Epidermal melanocyte (primary cell): ENCODE results near the gene SH3TC2.
"Not testable (repeated sequence)": the region's sequence is repeated elsewhere in the genome, so short reads cannot be mapped to it uniquely, and the experiment has no call there.

ENCODE experiments used
- DNase-seq: peaks from one replicate; pipeline ENCODE4 v3.0.0; 2011; ENCODE audit warnings: low spot score; ENCODE audit not compliant: insufficient read length

The SH3TC2 gene

GRCh38 chr5:149063017-149063687, at the start of gene SH3TC2:
Gene SH3TC2 (minus strand): TSS chr5:149063062. CDS start chr5:149063022, 40 bp downstream.
- DNase-seq: peak; percentile 70

- no peak for DNase-seq
Measured at GRCh38 chr5:149110406-149110805, 47.5 kb upstream of the SH3TC2 start.

GRCh38 chr5:149108651-149109280, 45.9 kb upstream of the SH3TC2 start:
- no peak for DNase-seq

GRCh38 chr5:149100331-149100730, 37.5 kb upstream of the SH3TC2 start:
- DNase-seq: no peak

- no peak for DNase-seq
Measured at GRCh38 chr5:149099920-149100319, 37.1 kb upstream of the SH3TC2 start.

- no peak for DNase-seq
Measured at GRCh38 chr5:149094996-149095395, 32.1 kb upstream of the SH3TC2 start.

GRCh38 chr5:149093625-149094024, 30.8 kb upstream of the SH3TC2 start:
- DNase-seq: no peak

GRCh38 chr5:149089796-149090195, 26.9 kb upstream of the SH3TC2 start:
- no peak for DNase-seq

GRCh38 chr5:149088686-149089085, 25.8 kb upstream of the SH3TC2 start:
- no peak for DNase-seq

- DNase-seq: no peak
Measured at GRCh38 chr5:149083846-149084245, 21.0 kb upstream of the SH3TC2 start.

GRCh38 chr5:149082271-149082670, 19.4 kb upstream of the SH3TC2 start:
- DNase-seq: no peak

GRCh38 chr5:149080294-149080693, 17.4 kb upstream of the SH3TC2 start:
- no peak for DNase-seq

GRCh38 chr5:149079883-149080282, 17.0 kb upstream of the SH3TC2 start:
- DNase-seq: no peak

- not testable (repeated sequence) for DNase-seq
Measured at GRCh38 chr5:149074071-149074470, 11.2 kb upstream of the SH3TC2 start.

GRCh38 chr5:149073213-149073612, 10.4 kb upstream of the SH3TC2 start:
- no peak for DNase-seq

- no peak for DNase-seq
Measured at GRCh38 chr5:149072791-149073190, 9.9 kb upstream of the SH3TC2 start.

- DNase-seq: no peak
Measured at GRCh38 chr5:149072376-149072775, 9.5 kb upstream of the SH3TC2 start.

GRCh38 chr5:149071756-149072155, 8.9 kb upstream of the SH3TC2 start:
- no peak for DNase-seq

- DNase-seq: no peak
Measured at GRCh38 chr5:149071216-149071615, 8.4 kb upstream of the SH3TC2 start.

GRCh38 chr5:149069711-149070110, 6.8 kb upstream of the SH3TC2 start:
- no peak for DNase-seq

- no peak for DNase-seq
Measured at GRCh38 chr5:149063896-149064478, 1.1 kb upstream of the SH3TC2 start.

GRCh38 chr5:149062371-149063016, 368 bp downstream of the SH3TC2 start:
- DNase-seq: no peak
